ENCODE results near the gene PKD2L1. TPM values are rescaled to one million over a fixed set of nuclear protein-coding genes. Genes with fewer than 3 reads are reported as not detected.
A peak's percentile ranks its signal among the peaks of the same experiment; 100 is the strongest.

Gene PKD2L1
- total RNA-seq, 1 experiment from 2014 or later = not detected

DNA sequence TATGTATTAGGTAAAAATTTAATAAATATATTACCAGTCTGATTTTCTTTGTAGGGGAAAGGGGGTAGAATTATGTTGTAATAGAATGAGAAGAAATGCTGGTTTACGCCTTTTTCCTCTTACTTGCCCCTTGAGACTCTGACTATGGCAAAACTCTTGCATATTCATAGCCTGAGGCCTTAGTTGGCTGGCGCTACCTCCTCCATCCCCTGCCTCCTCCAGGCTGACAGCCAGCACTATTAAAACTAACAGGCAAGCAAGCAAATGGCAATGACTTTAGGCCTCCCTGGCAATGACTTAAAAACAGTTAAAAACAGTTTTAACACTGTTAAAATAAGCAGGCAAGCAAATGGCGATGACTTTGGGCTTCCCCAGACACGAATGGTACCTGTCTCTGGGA, 14.4 kb downstream of the PKD2L1 start:
- Histone ChIP-seq H3K9me3 (ENCODE audit: low read depth, low read length, poor library complexity, severe bottlenecking) (no peaks in the 10 kb centered on the region), H3K4me1 (ENCODE audit: insufficient read depth, low read length, poor library complexity, severe bottlenecking) (peaks cover 19% of the 10 kb centered on the region), H3K27me3 (replicated peaks; ENCODE audit: insufficient read depth, low read depth, low read length, poor library complexity) (no peaks in the 10 kb centered on the region), H3K27ac (ENCODE audit: low read depth, low read length, poor library complexity, severe bottlenecking) (no peak overlapping the region), H3K4me3 (ENCODE audit: low read depth, low read length, poor library complexity, severe bottlenecking) (no peak overlapping the region), H3K36me3 (ENCODE audit: insufficient read depth, low read length, poor library complexity, severe bottlenecking) (no peaks in the 10 kb centered on the region)
- TF ChIP-seq EZH2 (IDR thresholded peaks at IDR 0.05; ENCODE audit: borderline replicate concordance, low read depth, low read length, poor library complexity, severe bottlenecking) = no peak
- TF ChIP-seq CTCF (conservative IDR thresholded peaks at IDR 0.05; ENCODE audit: low read depth, low read length) = no peak
- ChIA-PET POLR2A (ENCODE audit: low non-redundant PET) (no interaction called here), CTCF (interaction anchor here (0.9 kb wide), 1 partner anchor 18 kb away, joined by 3 read pairs; no protein-coding TSS in a partner anchor)
- peak; percentile 83 for DNase-seq (ENCODE audit: low spot score)
- BruUV-seq (replicated peaks) = no TSS peak
- intact Hi-C loops (cut with micrococcal nuclease; ENCODE audit: unreplicated experiment) = no loop called here

GRCh38 chr10:100311298-100311697, 18.7 kb downstream of the PKD2L1 start:
- Histone ChIP-seq H3K9me3 (ENCODE audit: low read depth, low read length, poor library complexity, severe bottlenecking) (no peaks in the 10 kb centered on the region), H3K36me3 (ENCODE audit: insufficient read depth, low read length, poor library complexity, severe bottlenecking) (no peaks in the 10 kb centered on the region), H3K4me1 (ENCODE audit: insufficient read depth, low read length, poor library complexity, severe bottlenecking) (peaks cover 19% of the 10 kb centered on the region), H3K27ac (ENCODE audit: low read depth, low read length, poor library complexity, severe bottlenecking) (no peak overlapping the region), H3K27me3 (replicated peaks; ENCODE audit: insufficient read depth, low read depth, low read length, poor library complexity) (no peaks in the 10 kb centered on the region), H3K4me3 (ENCODE audit: low read depth, low read length, poor library complexity, severe bottlenecking) (no peak overlapping the region)
- no peak for DNase-seq (ENCODE audit: low spot score)
- BruUV-seq (replicated peaks) = no TSS peak
- POLR2A ChIA-PET (ENCODE audit: low non-redundant PET) = no interaction called here
- CTCF ChIA-PET = no interaction called here
- TF ChIP-seq EZH2 (IDR thresholded peaks at IDR 0.05; ENCODE audit: borderline replicate concordance, low read depth, low read length, poor library complexity, severe bottlenecking) = no peak
- no peak for TF ChIP-seq CTCF (conservative IDR thresholded peaks at IDR 0.05; ENCODE audit: low read depth, low read length)
- intact Hi-C loops (cut with micrococcal nuclease; ENCODE audit: unreplicated experiment) = no loop called here

DNA sequence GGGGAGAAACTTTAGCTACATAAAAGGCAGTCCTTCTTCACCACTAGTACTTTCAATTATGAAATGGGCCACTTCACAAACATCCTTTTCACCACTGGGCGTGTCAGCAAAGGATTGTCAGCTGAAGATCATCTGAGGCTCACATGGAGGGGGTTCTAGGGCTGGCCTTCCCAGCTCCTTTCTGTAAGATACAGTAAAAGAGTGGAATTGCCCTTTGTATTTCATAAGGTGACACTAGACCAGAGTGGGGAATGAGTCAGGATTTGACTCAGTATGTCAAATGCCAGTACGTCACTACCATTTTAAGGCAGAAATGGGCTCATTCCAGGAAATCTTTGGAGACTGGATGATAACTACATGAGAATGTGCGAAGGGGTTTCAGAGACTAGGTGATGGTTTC, 22.3 kb downstream of the PKD2L1 start:
- Histone ChIP-seq H3K4me3 (ENCODE audit: low read depth, low read length, poor library complexity, severe bottlenecking) (no peak overlapping the region), H3K4me1 (ENCODE audit: insufficient read depth, low read length, poor library complexity, severe bottlenecking) (no peaks in the 10 kb centered on the region), H3K9me3 (ENCODE audit: low read depth, low read length, poor library complexity, severe bottlenecking) (no peaks in the 10 kb centered on the region), H3K36me3 (ENCODE audit: insufficient read depth, low read length, poor library complexity, severe bottlenecking) (no peaks in the 10 kb centered on the region), H3K27ac (ENCODE audit: low read depth, low read length, poor library complexity, severe bottlenecking) (no peak overlapping the region), H3K27me3 (replicated peaks; ENCODE audit: insufficient read depth, low read depth, low read length, poor library complexity) (no peaks in the 10 kb centered on the region)
- ChIA-PET POLR2A (ENCODE audit: low non-redundant PET) (no interaction called here), CTCF (no interaction called here)
- BruUV-seq (replicated peaks) = no TSS peak
- no peak for DNase-seq (ENCODE audit: low spot score)
- intact Hi-C loops (cut with micrococcal nuclease; ENCODE audit: unreplicated experiment) = loop anchor here (10.0 kb wide), 1 partner anchor 197 kb away; no protein-coding TSS in a partner anchor
- no peak for TF ChIP-seq CTCF (conservative IDR thresholded peaks at IDR 0.05; ENCODE audit: low read depth, low read length)
- TF ChIP-seq EZH2 (IDR thresholded peaks at IDR 0.05; ENCODE audit: borderline replicate concordance, low read depth, low read length, poor library complexity, severe bottlenecking) = no peak
